GM18517 (cell line): Measurements from ENCODE around the gene ELAPOR2.
"Not testable (repeated sequence)": the region's sequence is repeated elsewhere in the genome, so short reads cannot be mapped to it uniquely, and the experiment has no call there.

Experiments
- ATAC-seq: cut with Tn5 transposase; IDR thresholded peaks from one replicate; pipeline ENCODE4 v1.9.1; 2021; ENCODE audit warnings: mild to moderate bottlenecking, moderate library complexity; ENCODE audit not compliant: unreplicated experiment

The ELAPOR2 gene

GRCh38 chr7:87059525-87060287 is at the start of gene ELAPOR2:
Gene ELAPOR2, minus strand, starts transcription at chr7:87059654. Its CDS starts 141 bp downstream, at chr7:87059513.
- ATAC-seq: peak; percentile 93

GRCh38 chr7:87107949-87108776 is 48.7 kb upstream of the ELAPOR2 start:
- no peak for ATAC-seq

GRCh38 chr7:87106974-87107612 is 47.6 kb upstream of the ELAPOR2 start:
- ATAC-seq: no peak

- ATAC-seq: no peak
Measured at GRCh38 chr7:87105401-87105800, 45.9 kb upstream of the ELAPOR2 start.

- no peak for ATAC-seq
Measured at GRCh38 chr7:87100326-87100725, 40.9 kb upstream of the ELAPOR2 start.

- not testable (repeated sequence) for ATAC-seq
Measured at GRCh38 chr7:87097375-87097774, 37.9 kb upstream of the ELAPOR2 start.

- no peak for ATAC-seq
Measured at GRCh38 chr7:87094322-87094721, 34.9 kb upstream of the ELAPOR2 start.

- no peak for ATAC-seq
Measured at GRCh38 chr7:87092568-87093091, 33.2 kb upstream of the ELAPOR2 start.

- no peak for ATAC-seq
Measured at GRCh38 chr7:87091487-87092066, 32.1 kb upstream of the ELAPOR2 start.

GRCh38 chr7:87083865-87084519 is 24.5 kb upstream of the ELAPOR2 start:
- ATAC-seq: no peak

GRCh38 chr7:87082675-87083074 is 23.2 kb upstream of the ELAPOR2 start:
- no peak for ATAC-seq

GRCh38 chr7:87075671-87076404 is 16.4 kb upstream of the ELAPOR2 start:
- peak; percentile 80 for ATAC-seq

GRCh38 chr7:87067788-87068187 is 8.3 kb upstream of the ELAPOR2 start:
- ATAC-seq: no peak

- no peak for ATAC-seq
Measured at GRCh38 chr7:87060288-87060537, 759 bp upstream of the ELAPOR2 start.

GRCh38 chr7:87058744-87059524 is 520 bp downstream of the ELAPOR2 start:
- ATAC-seq: peak; percentile 39

GRCh38 chr7:87057210-87057609 is 2.2 kb downstream of the ELAPOR2 start:
- no peak for ATAC-seq

GRCh38 chr7:87056346-87056745 is 3.1 kb downstream of the ELAPOR2 start:
- no peak for ATAC-seq

- no peak for ATAC-seq
Measured at GRCh38 chr7:87048839-87049238, 10.6 kb downstream of the ELAPOR2 start.

GRCh38 chr7:87046456-87046855 is 13.0 kb downstream of the ELAPOR2 start:
- ATAC-seq: no peak
